Stimulated activated CD4-positive, alpha-beta T cell treated with anti-CD3 and anti-CD28 coated beads, Interleukin-1b, Interleukin-23, amount 100 ng/mL, for 4 hours (primary cell): ENCODE measurements around the gene KLK1.
"Not testable (repeated sequence)": the region's sequence is repeated elsewhere in the genome, so short reads cannot be mapped to it uniquely, and the experiment has no call there.

Experiments used
- DNase-seq, 2 donors: peaks; one replicate each; pipeline ENCODE4 v3.0.0-alpha.2; 2020; ENCODE audit warnings: low read depth in 2 of 2

Gene KLK1

DNA sequence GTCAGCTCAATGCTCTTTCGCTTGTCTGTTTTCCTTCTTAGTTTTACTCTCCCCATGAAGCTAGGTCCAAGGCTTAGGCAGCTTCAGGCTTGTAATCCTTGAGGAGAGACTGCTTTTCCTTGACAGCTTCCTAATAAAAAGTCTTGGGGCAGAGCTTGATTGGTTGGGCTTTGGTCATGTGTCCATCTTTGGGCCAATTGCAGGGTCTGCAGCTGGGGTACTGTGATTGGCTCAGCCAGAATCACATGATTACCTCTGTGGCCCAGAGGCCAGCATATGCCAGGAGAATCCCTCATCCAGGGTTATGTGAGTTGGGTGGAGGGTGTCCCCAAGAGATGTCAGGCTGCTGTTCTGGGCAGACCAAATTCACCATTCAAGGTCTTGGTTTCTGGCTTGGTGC is 8.1 kb downstream of the KLK1 start:
- DNase-seq = no peak

DNA sequence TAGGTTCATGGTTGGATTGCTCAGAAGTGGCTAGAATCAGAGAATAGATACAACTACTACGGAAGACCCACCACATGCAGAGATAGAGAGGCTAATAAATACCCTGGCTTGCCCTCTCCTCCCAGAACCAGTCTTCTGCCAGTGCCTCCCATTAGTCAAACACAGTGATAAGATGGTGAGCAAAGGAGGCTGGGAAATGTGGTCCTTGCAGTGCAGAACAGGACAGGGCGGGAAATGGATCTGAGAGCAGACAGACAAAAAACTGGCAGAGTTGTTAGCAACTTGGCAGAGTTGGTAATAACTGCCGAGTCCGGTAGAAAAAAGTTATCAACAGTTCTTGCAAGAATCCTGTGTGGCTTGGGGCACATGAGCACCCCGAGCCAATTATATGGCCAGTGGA is 8.7 kb downstream of the KLK1 start:
- DNase-seq = no peak

GRCh38 chr19:50812474-50812873 is 11.1 kb downstream of the KLK1 start:
- DNase-seq = no peak

GRCh38 chr19:50811622-50812238 is 11.9 kb downstream of the KLK1 start:
- not testable (repeated sequence) for DNase-seq

- no peak for DNase-seq
These were observed 14.7 kb downstream of the KLK1 start for GRCh38 chr19:50808856-50809255.

- DNase-seq = peak; percentile 96 to 98
These were observed 18.9 kb downstream of the KLK1 start for GRCh38 chr19:50804420-50805272.

DNA sequence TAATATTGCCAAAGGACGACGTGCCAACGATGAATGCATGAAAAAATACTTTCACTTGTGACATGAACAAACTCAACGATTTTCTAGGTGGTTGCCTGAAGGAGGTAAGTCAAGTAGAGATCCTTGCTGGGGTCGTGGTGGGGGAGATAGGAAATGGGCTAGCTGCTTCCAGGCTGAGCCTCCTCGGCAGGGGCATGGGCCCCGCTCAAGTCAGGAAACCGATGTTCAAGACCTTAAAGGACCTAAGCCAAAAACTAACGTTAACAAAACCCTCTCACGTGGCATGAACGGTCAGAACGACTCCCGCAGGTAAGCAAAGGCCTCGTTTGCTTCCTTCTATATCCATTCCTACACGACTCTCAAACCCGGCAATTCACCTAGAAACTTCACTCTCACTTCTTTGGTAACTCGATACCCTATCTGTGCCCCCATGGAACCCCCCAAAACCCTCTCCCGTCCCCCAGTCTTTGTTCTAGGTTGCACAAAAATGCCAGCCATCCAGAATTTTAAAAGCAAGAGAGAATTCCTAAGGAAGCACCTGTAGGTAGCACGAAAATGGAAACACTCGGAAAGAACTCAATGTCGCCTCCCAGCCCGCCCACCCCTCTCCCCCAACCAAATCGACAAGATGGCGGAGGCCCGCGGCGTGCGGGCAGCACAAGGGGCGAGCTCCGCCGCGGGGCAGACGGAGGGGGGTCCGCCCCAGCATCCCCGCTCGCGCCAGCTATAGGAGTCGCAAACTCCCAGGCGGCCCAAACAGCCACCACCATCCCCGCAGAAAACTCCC is 19.8 kb downstream of the KLK1 start:
- peak in 1 of 2 donors; percentile 48 for DNase-seq

DNA sequence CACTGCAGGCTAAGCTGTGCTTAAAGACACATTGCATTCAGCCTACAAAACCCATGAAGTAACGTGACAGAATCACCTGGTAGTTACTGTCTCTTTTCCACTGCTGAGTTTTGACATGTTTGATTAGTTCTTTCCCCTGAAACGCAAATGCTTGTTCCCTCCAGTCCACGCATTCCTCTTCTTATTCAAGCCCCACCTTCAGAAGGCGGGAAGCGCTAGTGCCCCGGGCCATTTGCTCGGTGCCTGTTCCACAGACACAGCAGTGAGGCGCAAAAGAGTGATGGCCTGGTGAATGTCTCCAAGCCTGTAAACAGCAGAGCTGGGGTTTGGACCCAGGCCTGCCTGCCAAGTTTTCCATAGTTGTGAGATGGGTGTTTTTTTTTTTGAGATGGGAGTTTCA is 22.5 kb downstream of the KLK1 start:
- DNase-seq = no peak

DNA sequence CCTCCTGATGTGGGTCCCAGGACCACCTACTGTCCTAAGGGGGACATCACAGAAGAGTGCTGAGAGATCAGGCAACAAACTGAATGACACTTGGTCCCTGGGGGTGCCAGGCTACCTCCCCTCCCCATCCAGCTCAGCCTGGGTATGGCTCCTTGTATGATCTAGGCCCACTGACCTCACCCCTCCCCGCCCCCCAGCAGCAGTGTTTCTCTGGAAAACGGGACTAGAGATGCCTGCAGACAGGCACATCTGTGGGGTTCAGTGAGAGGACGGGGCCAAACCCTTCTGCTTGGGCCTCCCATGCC is 24.1 kb downstream of the KLK1 start:
- DNase-seq = no peak

GRCh38 chr19:50798659-50799546 is 24.7 kb downstream of the KLK1 start:
- DNase-seq = no peak

GRCh38 chr19:50797781-50798658 is 25.6 kb downstream of the KLK1 start:
- no peak for DNase-seq

GRCh38 chr19:50797429-50797780 is 26.2 kb downstream of the KLK1 start:
- no peak for DNase-seq

DNA sequence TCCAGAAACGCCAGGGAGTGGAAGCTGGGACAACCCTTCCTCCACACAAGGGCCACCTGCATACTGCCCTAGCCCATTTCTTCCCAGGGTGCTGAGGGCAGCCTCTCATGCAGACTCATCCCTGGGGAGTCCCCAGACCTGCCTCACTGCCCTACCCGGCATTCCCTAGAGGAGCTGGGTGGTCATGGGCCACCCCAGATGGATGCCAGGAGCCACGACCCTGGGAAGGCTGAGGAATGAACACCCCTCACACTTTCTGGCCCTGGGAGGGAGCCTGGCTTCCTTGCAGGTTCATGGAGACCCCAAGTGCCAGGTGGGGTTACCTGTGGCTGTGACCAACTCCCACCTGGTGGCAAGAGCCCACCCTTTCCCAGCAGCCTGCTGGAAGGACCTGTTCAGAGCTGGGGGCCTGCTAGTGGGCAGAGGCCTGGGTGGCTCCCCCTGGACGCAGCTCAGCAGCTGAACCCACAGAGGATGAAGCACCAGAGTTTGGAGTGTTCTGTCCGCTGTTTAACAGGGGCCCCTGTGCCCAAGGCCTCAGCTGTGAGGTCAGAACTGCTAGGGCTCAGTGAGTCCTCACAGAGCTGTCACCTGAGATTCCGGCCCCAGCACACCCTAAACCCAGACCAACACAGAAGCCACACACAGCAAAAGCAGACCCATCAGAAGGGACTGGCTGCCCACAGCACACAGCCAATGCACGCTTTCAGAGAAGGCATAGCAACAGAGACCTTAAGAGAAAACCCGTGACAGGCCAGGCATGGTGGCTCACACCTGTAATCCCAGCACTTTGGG is 26.8 kb downstream of the KLK1 start:
- no peak for DNase-seq

DNA sequence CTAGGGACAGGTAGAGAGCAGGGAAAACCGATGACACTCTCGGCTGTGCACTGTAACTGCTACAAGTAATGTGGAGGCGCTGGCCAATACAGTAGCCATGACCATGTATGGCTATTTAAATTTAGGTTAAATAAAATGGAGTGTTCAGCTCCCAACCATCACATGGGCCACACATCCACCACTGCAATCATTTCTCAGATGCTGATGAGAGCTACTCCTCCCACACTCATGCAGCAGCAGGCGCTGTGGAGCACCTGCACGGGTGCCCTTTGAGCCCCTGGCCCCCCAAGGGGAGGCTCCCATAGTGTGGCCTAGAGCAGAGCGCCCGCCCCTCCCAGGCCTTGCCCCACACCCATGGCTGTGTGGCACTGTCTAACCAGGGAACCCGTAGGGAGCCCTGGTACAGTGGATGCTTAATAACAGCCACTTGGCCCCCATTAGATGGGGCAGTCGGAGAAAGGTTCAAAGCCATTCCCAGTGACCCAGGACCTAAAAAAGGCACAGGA is 27.4 kb downstream of the KLK1 start:
- DNase-seq = no peak

DNA sequence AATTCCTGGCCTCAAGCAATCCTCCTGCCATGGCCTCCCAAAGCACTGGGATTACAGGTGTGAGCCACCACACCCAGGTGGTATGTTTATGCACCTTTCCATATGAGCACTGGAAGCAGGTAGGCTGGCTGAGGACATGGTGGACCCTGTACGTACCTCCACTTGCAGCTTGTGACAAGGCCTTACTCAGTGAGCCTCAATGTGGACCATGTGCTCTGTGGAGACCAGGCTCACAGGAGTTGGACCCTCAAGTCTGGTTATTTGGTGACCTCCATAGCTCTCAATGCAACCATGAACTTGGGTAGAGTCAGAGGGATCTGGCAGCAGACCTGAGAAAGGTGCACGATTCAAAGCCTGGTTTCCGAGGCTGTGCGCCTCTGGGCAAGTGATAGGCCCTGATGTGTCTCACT is 27.9 kb downstream of the KLK1 start:
- no peak for DNase-seq

GRCh38 chr19:50794876-50795663 is 28.5 kb downstream of the KLK1 start:
- peak in 1 of 2 donors; percentile 44 for DNase-seq

DNA sequence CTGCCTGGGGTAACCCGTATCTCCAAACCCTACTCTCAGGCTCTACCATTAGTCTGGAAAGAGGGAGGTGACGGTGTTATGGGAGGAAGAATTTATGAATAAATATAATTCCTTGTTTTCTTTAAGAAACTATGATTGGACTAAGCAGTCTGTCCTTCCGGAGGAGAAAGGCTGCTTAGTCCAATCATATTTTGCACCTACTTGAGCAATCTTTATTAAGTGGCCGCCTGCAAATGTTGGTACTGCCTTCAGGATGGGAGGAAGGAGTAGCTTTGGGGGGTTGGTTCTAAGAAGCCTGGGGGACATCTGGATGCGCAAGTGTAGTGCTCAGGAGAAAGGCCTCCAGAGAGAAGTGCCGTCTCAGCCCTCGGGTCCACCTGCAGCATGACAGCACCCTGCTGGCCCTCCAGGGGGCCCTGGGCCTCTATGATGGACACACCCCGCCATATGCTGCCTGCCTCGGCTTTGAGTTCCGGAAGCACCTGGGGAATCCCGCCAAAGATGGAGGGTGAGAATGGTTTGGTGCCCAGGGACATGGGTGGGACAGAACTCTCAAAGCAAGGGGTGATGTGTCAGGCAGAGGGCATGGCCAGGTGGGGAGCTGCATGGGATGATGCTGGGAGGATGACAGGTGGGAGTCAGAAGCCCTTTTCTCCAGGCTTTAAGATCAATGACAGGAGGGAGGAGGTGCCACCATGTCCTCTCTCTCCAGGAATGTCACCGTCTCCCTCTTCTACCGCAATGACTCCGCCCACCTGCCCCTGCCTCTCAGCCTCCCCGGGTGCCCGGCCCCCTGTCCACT is 29.3 kb downstream of the KLK1 start:
- DNase-seq = peak in 1 of 2 donors; percentile 40

- no peak for DNase-seq
These were observed 30.0 kb downstream of the KLK1 start for GRCh38 chr19:50793558-50794065.
